Activated T-cell treated with anti-CD3 and anti-CD28 coated beads, Interleukin-2, amount 50 U/mL, for 72 hours (primary cell): ENCODE data around the gene NTNG1. TPM values are rescaled to one million over a fixed set of nuclear protein-coding genes. Genes with fewer than 3 reads are reported as not detected.

Experiments
- ATAC-seq, 2 donors: fragments of 150-1000 bp; cut with Tn5 transposase; replicated peaks in 1 of 2; 2 replicates each; pipeline ENCODE4 v1.10.0; 2021; ENCODE audit warnings: moderate library complexity in 2 of 2, mild to moderate bottlenecking in 1 of 2
- DNase-seq, 2 donors: peaks; one replicate each; pipeline ENCODE4 v3.0.0; 2021 to 2022; ENCODE audit warnings: mixed read lengths in 1 of 2
- H3K27ac Mint-ChIP-seq: one replicate; pipeline ENCODE4 v1.8.0; 2022; ENCODE audit warnings: mild to moderate bottlenecking, moderate library complexity, mixed read lengths
- H3K27me3 Mint-ChIP-seq: one replicate; pipeline ENCODE4 v1.8.0; 2022; ENCODE audit warnings: low read depth, mixed read lengths
- H3K36me3 Mint-ChIP-seq, 2 donors: one replicate each; pipeline ENCODE4 v1.8.0; 2022; ENCODE audit warnings: mixed read lengths in 2 of 2, mild to moderate bottlenecking in 1 of 2; ENCODE audit not compliant: insufficient read depth in 2 of 2
- H3K4me1 Mint-ChIP-seq: one replicate; pipeline ENCODE4 v1.8.0; 2022; ENCODE audit warnings: low read depth, mixed read lengths
- H3K4me3 Mint-ChIP-seq, 2 donors: one replicate each; pipeline ENCODE4 v1.8.0; 2022; ENCODE audit warnings: mild to moderate bottlenecking in 2 of 2, mixed read lengths in 2 of 2, moderate library complexity in 2 of 2
- H3K9me3 Mint-ChIP-seq, 2 donors: one replicate each; pipeline ENCODE4 v1.8.0; 2022; ENCODE audit warnings: mixed read lengths in 2 of 2
- total RNA-seq, 2 donors: library from RNA; stranded (reverse); gene quantifications; one replicate each; pipeline ENCODE4 v1.2.3, GENCODE V29; 2022

The NTNG1 gene
- total RNA-seq, 2 donors from 2014 or later = 0.48 TPM; not detected in 1

GRCh38 chr1:107389410-107390396 is 248.9 kb downstream of the NTNG1 start:
- DNase-seq = no peak
- Mint-ChIP-seq H3K4me1 (no peaks in the 10 kb centered on the region), H3K9me3 (no peaks in the 10 kb centered on the region), H3K27me3 (no peaks in the 10 kb centered on the region), H3K36me3 (no peaks in the 10 kb centered on the region), H3K27ac (no peak overlapping the region), H3K4me3 (no peak overlapping the region)
- no peak for ATAC-seq

GRCh38 chr1:107394301-107394700 is 253.5 kb downstream of the NTNG1 start:
- no peaks in the 10 kb centered on the region for H3K9me3 Mint-ChIP-seq
- H3K27ac Mint-ChIP-seq = no peak overlapping the region
- no peaks in the 10 kb centered on the region for H3K4me1 Mint-ChIP-seq
- H3K36me3 Mint-ChIP-seq = no peaks in the 10 kb centered on the region
- DNase-seq = no peak
- no peaks in the 10 kb centered on the region for H3K27me3 Mint-ChIP-seq
- H3K4me3 Mint-ChIP-seq = no peak overlapping the region
- ATAC-seq = no peak

GRCh38 chr1:107401704-107402103 is 260.9 kb downstream of the NTNG1 start:
- ATAC-seq = no peak
- no peak overlapping the region for H3K4me3 Mint-ChIP-seq

GRCh38 chr1:107404756-107405155 is 263.9 kb downstream of the NTNG1 start:
- Mint-ChIP-seq H3K27ac (no peak overlapping the region), H3K9me3 (no peaks in the 10 kb centered on the region), H3K27me3 (no peaks in the 10 kb centered on the region), H3K36me3 (no peaks in the 10 kb centered on the region), H3K4me1 (no peaks in the 10 kb centered on the region), H3K4me3 (no peak overlapping the region)
- no peak for ATAC-seq
- DNase-seq = no peak

More at GRCh38 chr1:107401704-107402103, 260.9 kb downstream of the NTNG1 start:
- no peaks in the 10 kb centered on the region for H3K9me3 Mint-ChIP-seq
- DNase-seq = no peak
- no peaks in the 10 kb centered on the region for H3K27me3 Mint-ChIP-seq
- H3K4me1 Mint-ChIP-seq = no peaks in the 10 kb centered on the region
- H3K27ac Mint-ChIP-seq = no peak overlapping the region
- no peaks in the 10 kb centered on the region for H3K36me3 Mint-ChIP-seq

GRCh38 chr1:107405236-107405635 is 264.4 kb downstream of the NTNG1 start:
- no peak for DNase-seq
- H3K9me3 Mint-ChIP-seq = no peaks in the 10 kb centered on the region
- no peaks in the 10 kb centered on the region for H3K4me1 Mint-ChIP-seq
- no peaks in the 10 kb centered on the region for H3K27me3 Mint-ChIP-seq
- no peaks in the 10 kb centered on the region for H3K36me3 Mint-ChIP-seq
- H3K4me3 Mint-ChIP-seq = no peak overlapping the region
- ATAC-seq = no peak
- no peak overlapping the region for H3K27ac Mint-ChIP-seq

GRCh38 chr1:107407011-107407410 is 266.2 kb downstream of the NTNG1 start:
- Mint-ChIP-seq H3K36me3 (no peaks in the 10 kb centered on the region), H3K27me3 (no peaks in the 10 kb centered on the region), H3K9me3 (no peaks in the 10 kb centered on the region), H3K4me1 (no peaks in the 10 kb centered on the region), H3K27ac (no peak overlapping the region), H3K4me3 (no peak overlapping the region)
- ATAC-seq = no peak
- no peak for DNase-seq

GRCh38 chr1:107413546-107413945 is 272.7 kb downstream of the NTNG1 start:
- ATAC-seq = no peak

GRCh38 chr1:107413951-107414350 is 273.1 kb downstream of the NTNG1 start:
- DNase-seq (no peak), ATAC-seq (no peak)
- H3K9me3 Mint-ChIP-seq = no peaks in the 10 kb centered on the region
- no peak overlapping the region for H3K27ac Mint-ChIP-seq
- H3K4me1 Mint-ChIP-seq = no peaks in the 10 kb centered on the region
- no peaks in the 10 kb centered on the region for H3K36me3 Mint-ChIP-seq
- no peak overlapping the region for H3K4me3 Mint-ChIP-seq
- H3K27me3 Mint-ChIP-seq = no peaks in the 10 kb centered on the region

More at GRCh38 chr1:107413546-107413945, 272.7 kb downstream of the NTNG1 start:
- H3K27me3 Mint-ChIP-seq = no peaks in the 10 kb centered on the region
- H3K36me3 Mint-ChIP-seq = no peaks in the 10 kb centered on the region
- H3K9me3 Mint-ChIP-seq = no peaks in the 10 kb centered on the region
- no peak for DNase-seq
- H3K4me1 Mint-ChIP-seq = no peaks in the 10 kb centered on the region
- H3K27ac Mint-ChIP-seq = no peak overlapping the region
- H3K4me3 Mint-ChIP-seq = no peak overlapping the region

- Mint-ChIP-seq H3K27ac (no peak overlapping the region), H3K4me1 (no peaks in the 10 kb centered on the region), H3K9me3 (no peaks in the 10 kb centered on the region), H3K36me3 (no peaks in the 10 kb centered on the region), H3K27me3 (no peaks in the 10 kb centered on the region), H3K4me3 (no peak overlapping the region)
- DNase-seq (no peak), ATAC-seq (no peak)
Observed at GRCh38 chr1:107414550-107414949, 273.7 kb downstream of the NTNG1 start.

GRCh38 chr1:107415241-107415640 is 274.4 kb downstream of the NTNG1 start:
- DNase-seq = no peak
- H3K9me3 Mint-ChIP-seq = no peaks in the 10 kb centered on the region
- no peak overlapping the region for H3K4me3 Mint-ChIP-seq
- no peak overlapping the region for H3K27ac Mint-ChIP-seq
- ATAC-seq = no peak
- no peaks in the 10 kb centered on the region for H3K4me1 Mint-ChIP-seq
- H3K36me3 Mint-ChIP-seq = no peaks in the 10 kb centered on the region
- H3K27me3 Mint-ChIP-seq = no peaks in the 10 kb centered on the region

GRCh38 chr1:107419003-107419402 is 278.2 kb downstream of the NTNG1 start:
- no peaks in the 10 kb centered on the region for H3K27me3 Mint-ChIP-seq
- H3K36me3 Mint-ChIP-seq = no peaks in the 10 kb centered on the region
- no peak for ATAC-seq
- DNase-seq = no peak
- H3K4me3 Mint-ChIP-seq = no peak overlapping the region
- H3K4me1 Mint-ChIP-seq = no peaks in the 10 kb centered on the region
- H3K27ac Mint-ChIP-seq = no peak overlapping the region
- H3K9me3 Mint-ChIP-seq = no peaks in the 10 kb centered on the region

- Mint-ChIP-seq H3K36me3 (no peaks in the 10 kb centered on the region), H3K27me3 (peaks cover 16% of the 10 kb centered on the region), H3K4me1 (no peaks in the 10 kb centered on the region), H3K27ac (no peak overlapping the region), H3K4me3 (no peak overlapping the region), H3K9me3 (no peaks in the 10 kb centered on the region)
- ATAC-seq (no peak), DNase-seq (no peak)
Observed at GRCh38 chr1:107422901-107423300, 282.1 kb downstream of the NTNG1 start.

GRCh38 chr1:107430540-107431228 is 289.8 kb downstream of the NTNG1 start:
- no peaks in the 10 kb centered on the region for H3K9me3 Mint-ChIP-seq
- H3K4me3 Mint-ChIP-seq = no peak overlapping the region
- no peaks in the 10 kb centered on the region for H3K4me1 Mint-ChIP-seq
- ATAC-seq (no peak), DNase-seq (peak; percentile 28 to 34)
- H3K36me3 Mint-ChIP-seq = no peaks in the 10 kb centered on the region
- no peak overlapping the region for H3K27ac Mint-ChIP-seq
- H3K27me3 Mint-ChIP-seq = peaks cover 17% of the 10 kb centered on the region
